ENCODE data around the gene TRIM52.
A peak's percentile ranks its signal among the peaks of the same experiment; 100 is the strongest.

TRIM52 gene

GRCh38 chr5:181218795-181219124, 42.2 kb downstream of the TRIM52 start:
- Histone ChIP-seq H3K4me3 (ENCODE audit: insufficient read depth, low read length, poor library complexity, severe bottlenecking) (no peak overlapping the region), H3K9me2 (replicated peaks; ENCODE audit: insufficient read depth, low read length) (no peaks in the 10 kb centered on the region), H4K20me1 (ENCODE audit: low read depth, low read length) (no peaks in the 10 kb centered on the region), H2AFZ (ENCODE audit: low read depth, low read length, severe bottlenecking) (no peak overlapping the region), H3F3A (ENCODE audit: insufficient read depth) (peaks cover 43% of the 10 kb centered on the region), H3K27ac (ENCODE audit: low read depth, low read length) (no peak overlapping the region), H3K4me2 (ENCODE audit: low read depth, low read length, poor library complexity, severe bottlenecking) (no peak overlapping the region), H3K9me3 (ENCODE audit: insufficient read depth, low read length) (no peaks in the 10 kb centered on the region), H3K9ac (ENCODE audit: low read length) (no peak overlapping the region), H3K36me3 (ENCODE audit: low read length) (no peaks in the 10 kb centered on the region), H3K79me2 (ENCODE audit: insufficient read depth, low read length) (no peaks in the 10 kb centered on the region), H3K27me3 (ENCODE audit: low read length) (no peaks in the 10 kb centered on the region)
- TF ChIP-seq EZH2phosphoT487 (conservative IDR thresholded peaks at IDR 0.05; ENCODE audit: low read length): no peak

GRCh38 chr5:181217803-181218062, 43.2 kb downstream of the TRIM52 start:
- Histone ChIP-seq H3K4me3 (ENCODE audit: insufficient read depth, low read length, poor library complexity, severe bottlenecking) (peak overlapping the region; percentile 31), H3K79me2 (ENCODE audit: insufficient read depth, low read length) (no peaks in the 10 kb centered on the region), H3K9ac (ENCODE audit: low read length) (peak overlapping the region; percentile 4; the same call in 1 of the 2 replicates), H3K9me3 (ENCODE audit: insufficient read depth, low read length) (no peaks in the 10 kb centered on the region), H3K9me2 (replicated peaks; ENCODE audit: insufficient read depth, low read length) (no peaks in the 10 kb centered on the region), H3F3A (ENCODE audit: insufficient read depth) (peaks cover 38% of the 10 kb centered on the region), H3K36me3 (ENCODE audit: low read length) (no peaks in the 10 kb centered on the region), H3K27me3 (ENCODE audit: low read length) (no peaks in the 10 kb centered on the region), H3K4me2 (ENCODE audit: low read depth, low read length, poor library complexity, severe bottlenecking) (peak overlapping the region; percentile 54), H4K20me1 (ENCODE audit: low read depth, low read length) (no peaks in the 10 kb centered on the region), H2AFZ (ENCODE audit: low read depth, low read length, severe bottlenecking) (no peak overlapping the region), H3K27ac (ENCODE audit: low read depth, low read length) (peak overlapping the region; percentile 14)
- TF ChIP-seq EZH2phosphoT487 (conservative IDR thresholded peaks at IDR 0.05; ENCODE audit: low read length) (no peak), CTCF (IDR thresholded peaks at IDR 0.05; ENCODE audit: insufficient read depth, low read length, poor library complexity, severe bottlenecking) (no peak)

- TF ChIP-seq EZH2phosphoT487 (conservative IDR thresholded peaks at IDR 0.05; ENCODE audit: low read length) (no peak), CTCF (IDR thresholded peaks at IDR 0.05; ENCODE audit: insufficient read depth, low read length, poor library complexity, severe bottlenecking) (no peak)
- no peak overlapping the region for H2AFZ ChIP-seq (ENCODE audit: low read depth, low read length, severe bottlenecking)
- peak overlapping the region; percentile 4; the same call in 1 of the 2 replicates for H3K9ac ChIP-seq (ENCODE audit: low read length)
These were observed 43.7 kb downstream of the TRIM52 start for GRCh38 chr5:181217111-181217802.

More at GRCh38 chr5:181217111-181217802, 43.7 kb downstream of the TRIM52 start:
- no peaks in the 10 kb centered on the region for H3K79me2 ChIP-seq (ENCODE audit: insufficient read depth, low read length)
- peak overlapping the region; percentile 31 for H3K4me3 ChIP-seq (ENCODE audit: insufficient read depth, low read length, poor library complexity, severe bottlenecking)
- H3K9me3 ChIP-seq (ENCODE audit: insufficient read depth, low read length): no peaks in the 10 kb centered on the region
- H3F3A ChIP-seq (ENCODE audit: insufficient read depth): peaks cover 34% of the 10 kb centered on the region
- H3K4me2 ChIP-seq (ENCODE audit: low read depth, low read length, poor library complexity, severe bottlenecking): peak overlapping the region; percentile 54
- no peaks in the 10 kb centered on the region for H3K9me2 ChIP-seq (replicated peaks; ENCODE audit: insufficient read depth, low read length)
- H3K36me3 ChIP-seq (ENCODE audit: low read length): no peaks in the 10 kb centered on the region
- no peaks in the 10 kb centered on the region for H3K27me3 ChIP-seq (ENCODE audit: low read length)
- no peaks in the 10 kb centered on the region for H4K20me1 ChIP-seq (ENCODE audit: low read depth, low read length)
- H3K27ac ChIP-seq (ENCODE audit: low read depth, low read length): peak overlapping the region; percentile 14
